H9 (cell line): Measurements from ENCODE around the gene TNPO2. TPM values are rescaled to one million over a fixed set of nuclear protein-coding genes. Genes with fewer than 3 reads are reported as not detected.

Experiments used
- DNase-seq: peaks from one replicate; pipeline ENCODE4 v3.0.0-alpha.2; 2017
- H2AFZ ChIP-seq: one replicate; pipeline ENCODE4 v1.6.1; 2013; ENCODE audit warnings: mild to moderate bottlenecking, low read length, control low read depth, moderate library complexity
- H2AK5ac ChIP-seq: 2 replicates; pipeline ENCODE4 v1.6.1; 2013; ENCODE audit warnings: low read length, control low read depth, mixed read lengths; ENCODE audit not compliant: insufficient read length
- H2BK120ac ChIP-seq: one replicate; pipeline ENCODE4 v1.6.1; 2013; ENCODE audit warnings: low read depth, mild to moderate bottlenecking, low read length, control low read depth, inconsistent platforms; ENCODE audit not compliant: poor library complexity, severe bottlenecking
- H2BK12ac ChIP-seq: 2 replicates; pipeline ENCODE4 v1.6.1; 2013; ENCODE audit warnings: low read length, control low read depth, mixed read lengths, low read depth; ENCODE audit not compliant: insufficient read length
- H2BK15ac ChIP-seq: 2 replicates; pipeline ENCODE4 v1.6.1; 2013; ENCODE audit warnings: low read depth, low read length, control low read depth
- H2BK20ac ChIP-seq: one replicate; pipeline ENCODE4 v1.6.1; 2013; ENCODE audit warnings: low read depth, mild to moderate bottlenecking, low read length, control low read depth, inconsistent platforms; ENCODE audit not compliant: poor library complexity, severe bottlenecking
- H2BK5ac ChIP-seq: 2 replicates; pipeline ENCODE4 v1.6.1; 2013; ENCODE audit warnings: low read length, control low read depth, mixed read lengths; ENCODE audit not compliant: insufficient read length
- H3K14ac ChIP-seq: 2 replicates; pipeline ENCODE4 v1.6.1; 2013; ENCODE audit warnings: low read length, control low read depth; ENCODE audit not compliant: insufficient read depth
- H3K18ac ChIP-seq: 2 replicates; pipeline ENCODE4 v1.6.1; 2013; ENCODE audit warnings: low read depth, mild to moderate bottlenecking, mixed read lengths, low read length, control low read depth; ENCODE audit not compliant: insufficient read length
- H3K23ac ChIP-seq: 2 replicates; pipeline ENCODE4 v1.6.1; 2013; ENCODE audit warnings: low read length, control low read depth, mixed read lengths, low read depth; ENCODE audit not compliant: insufficient read length
- H3K23me2 ChIP-seq: 2 replicates; pipeline ENCODE4 v1.6.1; 2013; ENCODE audit warnings: low read depth, mild to moderate bottlenecking, mixed read lengths, low read length, control low read depth; ENCODE audit not compliant: insufficient read length, poor library complexity, severe bottlenecking
- H3K27ac ChIP-seq: 2 replicates; pipeline ENCODE4 v1.5.1; 2013; ENCODE audit warnings: low read length, control low read depth, mixed read lengths, low read depth; ENCODE audit not compliant: insufficient read length
- H3K27me3 ChIP-seq: 2 replicates; pipeline ENCODE4 v1.6.1; 2013; ENCODE audit warnings: low read length, control low read depth, inconsistent platforms; ENCODE audit not compliant: insufficient read depth
- H3K4ac ChIP-seq: 2 replicates; pipeline ENCODE4 v1.6.1; 2013; ENCODE audit warnings: low read depth, mild to moderate bottlenecking, control low read depth, inconsistent platforms, low read length, moderate library complexity
- H3K4me1 ChIP-seq: 2 replicates; pipeline ENCODE4 v1.6.1; 2013; ENCODE audit warnings: low read length, control low read depth, inconsistent platforms; ENCODE audit not compliant: insufficient read depth
- H3K4me2 ChIP-seq: 2 replicates; pipeline ENCODE4 v1.6.1; 2013; ENCODE audit warnings: low read length, control low read depth, mixed read lengths; ENCODE audit not compliant: insufficient read length, insufficient read depth
- H3K56ac ChIP-seq: 2 replicates; pipeline ENCODE4 v1.6.1; 2013; ENCODE audit warnings: low read depth, mild to moderate bottlenecking, mixed read lengths, low read length, control low read depth; ENCODE audit not compliant: insufficient read length
- H3K79me1 ChIP-seq: 2 replicates; pipeline ENCODE4 v1.6.1; 2013; ENCODE audit warnings: low read depth, mild to moderate bottlenecking, moderate library complexity, low read length, control low read depth, inconsistent platforms; ENCODE audit not compliant: insufficient read depth, poor library complexity, severe bottlenecking
- H3K79me2 ChIP-seq: 2 replicates; pipeline ENCODE4 v1.6.1; 2013; ENCODE audit warnings: low read length, control low read depth, inconsistent platforms; ENCODE audit not compliant: insufficient read depth
- H3K9ac ChIP-seq: 2 replicates; pipeline ENCODE4 v1.6.1; 2013; ENCODE audit warnings: low read length, control low read depth, mixed read lengths; ENCODE audit not compliant: insufficient read length; ENCODE audit errors: extremely low read depth
- H3K9me3 ChIP-seq: one replicate; pipeline ENCODE4 v1.6.1; 2013; ENCODE audit warnings: low read depth, low read length, inconsistent platforms; ENCODE audit not compliant: control insufficient read depth
- H3T11ph ChIP-seq: one replicate; pipeline ENCODE4 v1.6.1; 2013; ENCODE audit warnings: mild to moderate bottlenecking, low read length, control low read depth, inconsistent platforms
- H4K20me1 ChIP-seq: one replicate; pipeline ENCODE4 v1.6.1; 2013; ENCODE audit not compliant: control insufficient read depth, insufficient read length, insufficient read depth
- H4K5ac ChIP-seq: 2 replicates; pipeline ENCODE4 v1.6.1; 2013; ENCODE audit warnings: low read depth, mild to moderate bottlenecking, mixed read lengths, low read length, control low read depth; ENCODE audit not compliant: insufficient read length
- H4K8ac ChIP-seq: replicated peaks from 2 replicates; pipeline ENCODE4 v1.6.1; 2013; ENCODE audit warnings: low read length, control low read depth, mixed read lengths, low read depth; ENCODE audit not compliant: insufficient read length
- H4K91ac ChIP-seq: 2 replicates; pipeline ENCODE4 v1.6.1; 2013; ENCODE audit warnings: low read depth, mild to moderate bottlenecking, moderate library complexity, mixed read lengths, low read length, control low read depth; ENCODE audit not compliant: insufficient read length
- H3K27ac Mint-ChIP-seq, 3 experiments: 2 replicates in 2 of 3; 3 replicates in 1 of 3; pipeline ENCODE4 v1.8.0; 2020 to 2021; ENCODE audit warnings: mixed read lengths in 3 of 3, mild to moderate bottlenecking in 1 of 3, moderate library complexity in 1 of 3
- H3K27me3 Mint-ChIP-seq: 2 replicates; pipeline ENCODE4 v1.8.0; 2021; ENCODE audit warnings: low read depth, mild to moderate bottlenecking, moderate library complexity, mixed read lengths
- H3K36me3 Mint-ChIP-seq, 3 experiments: 2 replicates in 2 of 3; 3 replicates in 1 of 3; pipeline ENCODE4 v1.8.0; 2020 to 2021; ENCODE audit warnings: low read depth in 3 of 3, mixed read lengths in 3 of 3; ENCODE audit not compliant: insufficient read depth in 1 of 3
- H3K4me1 Mint-ChIP-seq, 2 experiments: 2 replicates each; pipeline ENCODE4 v1.8.0; 2020; ENCODE audit warnings: mixed read lengths in 2 of 2
- H3K4me3 Mint-ChIP-seq, 2 experiments: 2 replicates in 1 of 2; 3 replicates in 1 of 2; pipeline ENCODE4 v1.8.0; 2020 to 2021; ENCODE audit warnings: mild to moderate bottlenecking in 2 of 2, mixed read lengths in 2 of 2, moderate library complexity in 1 of 2
- H3K9me3 Mint-ChIP-seq, 2 experiments: 2 replicates in 1 of 2; 3 replicates in 1 of 2; pipeline ENCODE4 v1.8.0; 2020; ENCODE audit warnings: mild to moderate bottlenecking in 2 of 2, mixed read lengths in 2 of 2, moderate library complexity in 1 of 2
- WGBS: extraction: QIAGEN DNeasy Blood & Tissue Kit; methylation state at CpG from one replicate; pipeline ENCODE4 v1.1.7; 2013; ENCODE audit warnings: missing lambda C conversion rate, low lambda C conversion rate, mixed read lengths; ENCODE audit not compliant: insufficient read length; ENCODE audit errors: extremely low coverage; 5-methylcytosine and 5-hydroxymethylcytosine counted together
- total RNA-seq: library from RNA; stranded (reverse); gene quantifications from 2 replicates; pipeline ENCODE4 v1.2.1, GENCODE V29; 2021
- TF ChIP-seq, protein P1 (sequence below): fragments of 200-600 bp; sonication (generic); conservative IDR thresholded peaks from 3 replicates; pipeline ENCODE4 v1.8.0; 2021; ENCODE audit warnings: antibody characterized with exemption, mild to moderate bottlenecking

TNPO2 gene
- total RNA-seq, 1 experiment from 2014 or later, result 159 TPM

DNA sequence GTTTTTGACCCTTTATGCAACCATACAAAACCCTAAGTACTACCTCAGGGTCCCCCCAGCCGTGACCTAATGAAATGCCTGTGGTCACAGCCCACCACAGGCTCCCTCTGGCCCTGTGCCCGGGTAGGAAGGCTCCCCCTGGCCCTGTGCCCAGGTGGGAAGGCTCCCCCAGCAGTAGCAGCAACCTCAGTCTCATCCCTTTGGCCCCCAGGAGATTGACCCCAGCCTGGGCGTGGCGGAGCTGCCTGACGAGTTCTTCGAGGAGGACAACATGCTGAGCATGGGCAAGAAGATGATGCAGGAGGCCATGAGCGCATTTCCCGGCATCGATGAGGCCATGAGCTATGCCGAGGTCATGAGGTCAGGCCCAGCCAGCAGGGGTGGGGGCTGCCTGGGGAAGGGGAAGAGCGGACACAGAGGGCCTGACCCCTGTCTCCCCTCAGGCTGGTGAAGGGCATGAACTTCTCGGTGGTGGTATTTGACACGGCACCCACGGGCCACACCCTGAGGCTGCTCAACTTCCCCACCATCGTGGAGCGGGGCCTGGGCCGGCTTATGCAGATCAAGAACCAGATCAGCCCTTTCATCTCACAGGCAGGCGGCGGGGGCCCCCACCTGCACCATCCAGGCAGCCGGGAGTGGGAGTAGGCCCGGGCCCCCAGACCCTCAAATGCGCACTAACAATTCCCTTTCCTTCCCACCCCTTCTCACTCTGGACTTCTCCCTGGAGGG lies 21.6 kb upstream of the TNPO2 start:
- Histone ChIP-seq H2AK5ac (no peak overlapping the region), H3K4ac (no peak overlapping the region), H3K9ac (no peak overlapping the region), H2AFZ (no peak overlapping the region), H2BK120ac (no peak overlapping the region), H3K14ac (no peak overlapping the region), H3K23ac (no peak overlapping the region), H2BK20ac (no peak overlapping the region), H3K23me2 (no peaks in the 10 kb centered on the region), H3K56ac (no peak overlapping the region), H4K8ac (no peak overlapping the region), H3K18ac (no peak overlapping the region), H3K79me1 (no peaks in the 10 kb centered on the region), H4K20me1 (no peaks in the 10 kb centered on the region), H3K4me2 (no peak overlapping the region), H3K4me1 (no peaks in the 10 kb centered on the region), H3K9me3 (no peaks in the 10 kb centered on the region), H2BK5ac (no peak overlapping the region), H2BK12ac (no peak overlapping the region), H4K5ac (no peak overlapping the region), H3K27me3 (no peaks in the 10 kb centered on the region; the same call in 1 of the 2 replicates), H3K27ac (no peak overlapping the region), H2BK15ac (no peak overlapping the region), H3K79me2 (no peaks in the 10 kb centered on the region), H4K91ac (no peak overlapping the region), H3T11ph (no peak overlapping the region)
- H3K27ac Mint-ChIP-seq, result peak overlapping the region in 1 of 3 experiments; percentile 63; a peak in 2 of 7 replicates
- peaks cover 38 to 53% (median 53%) of the 10 kb centered on the region in 3 experiments for H3K36me3 Mint-ChIP-seq
- TF ChIP-seq, protein P1, sequence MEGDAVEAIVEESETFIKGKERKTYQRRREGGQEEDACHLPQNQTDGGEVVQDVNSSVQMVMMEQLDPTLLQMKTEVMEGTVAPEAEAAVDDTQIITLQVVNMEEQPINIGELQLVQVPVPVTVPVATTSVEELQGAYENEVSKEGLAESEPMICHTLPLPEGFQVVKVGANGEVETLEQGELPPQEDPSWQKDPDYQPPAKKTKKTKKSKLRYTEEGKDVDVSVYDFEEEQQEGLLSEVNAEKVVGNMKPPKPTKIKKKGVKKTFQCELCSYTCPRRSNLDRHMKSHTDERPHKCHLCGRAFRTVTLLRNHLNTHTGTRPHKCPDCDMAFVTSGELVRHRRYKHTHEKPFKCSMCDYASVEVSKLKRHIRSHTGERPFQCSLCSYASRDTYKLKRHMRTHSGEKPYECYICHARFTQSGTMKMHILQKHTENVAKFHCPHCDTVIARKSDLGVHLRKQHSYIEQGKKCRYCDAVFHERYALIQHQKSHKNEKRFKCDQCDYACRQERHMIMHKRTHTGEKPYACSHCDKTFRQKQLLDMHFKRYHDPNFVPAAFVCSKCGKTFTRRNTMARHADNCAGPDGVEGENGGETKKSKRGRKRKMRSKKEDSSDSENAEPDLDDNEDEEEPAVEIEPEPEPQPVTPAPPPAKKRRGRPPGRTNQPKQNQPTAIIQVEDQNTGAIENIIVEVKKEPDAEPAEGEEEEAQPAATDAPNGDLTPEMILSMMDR, result no peak
- DNase-seq, result no peak
- H3K27me3 Mint-ChIP-seq, result peaks cover 16% of the 10 kb centered on the region
- no peak overlapping the region for H3K4me3 Mint-ChIP-seq
- peaks cover 3 to 5% of the 10 kb centered on the region in 2 experiments; a peak in 3 of 5 replicates for H3K9me3 Mint-ChIP-seq
- H3K4me1 Mint-ChIP-seq, result peaks cover 7 to 18% of the 10 kb centered on the region in 2 experiments
- no CpG with 5 or more reads among the region's 22 CpGs for WGBS
